Brain pericyte (primary cell): Measurements from ENCODE around the gene CDC20.
"Not testable (repeated sequence)": the region's sequence is repeated elsewhere in the genome, so short reads cannot be mapped to it uniquely, and the experiment has no call there.

Experiments
- DNase-seq: peaks from one replicate; pipeline ENCODE4 v3.0.0-alpha.2; 2012; ENCODE audit warnings: low read depth, low spot score

CDC20 gene

DNA sequence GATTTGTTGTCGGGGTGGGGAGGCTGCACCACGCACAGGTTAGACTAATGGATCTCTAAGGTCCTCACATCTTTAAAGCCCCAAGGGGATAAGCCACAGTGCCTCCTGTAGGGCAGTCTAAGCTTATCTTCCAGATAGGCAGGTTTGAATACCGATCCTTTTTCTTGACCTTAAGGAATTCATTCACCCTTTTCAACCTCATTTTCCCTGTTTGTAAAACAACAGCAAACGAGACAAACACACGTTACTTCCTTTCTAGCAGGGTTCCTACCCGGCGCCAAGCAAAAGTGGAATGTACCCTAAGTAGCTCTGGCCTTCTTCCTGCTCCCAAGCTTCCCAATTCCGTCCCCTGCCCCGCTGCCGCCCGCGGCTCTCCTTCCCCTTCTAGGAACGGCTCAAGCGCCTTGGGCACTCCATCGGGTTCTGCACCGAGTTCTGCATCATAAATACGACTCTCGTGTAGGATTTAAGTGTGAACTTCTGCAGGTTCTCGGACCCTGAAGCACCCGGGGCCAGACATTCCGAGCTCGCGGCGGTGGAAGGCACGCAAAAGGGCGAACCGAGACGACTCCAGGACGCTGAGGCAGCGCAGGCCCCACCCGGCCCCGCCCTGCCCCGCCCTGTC lies 548 bp upstream of the CDC20 start:
- no peak for DNase-seq

DNA sequence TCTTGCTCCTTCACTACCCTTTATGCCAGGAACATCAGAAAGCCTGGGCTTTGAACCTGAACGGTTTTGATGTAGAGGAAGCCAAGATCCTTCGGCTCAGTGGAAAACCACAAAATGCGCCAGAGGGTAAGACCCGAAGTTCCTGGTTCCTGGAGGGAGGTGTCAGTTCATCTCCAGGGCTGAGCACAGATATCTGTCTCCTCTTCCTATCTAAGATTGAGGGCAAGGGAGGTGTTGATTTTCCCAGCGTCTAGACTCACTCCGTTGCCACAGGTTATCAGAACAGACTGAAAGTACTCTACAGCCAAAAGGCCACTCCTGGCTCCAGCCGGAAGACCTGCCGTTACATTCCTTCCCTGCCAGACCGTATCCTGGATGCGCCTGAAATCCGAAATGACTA lies 915 bp downstream of the CDC20 start:
- DNase-seq = no peak

DNA sequence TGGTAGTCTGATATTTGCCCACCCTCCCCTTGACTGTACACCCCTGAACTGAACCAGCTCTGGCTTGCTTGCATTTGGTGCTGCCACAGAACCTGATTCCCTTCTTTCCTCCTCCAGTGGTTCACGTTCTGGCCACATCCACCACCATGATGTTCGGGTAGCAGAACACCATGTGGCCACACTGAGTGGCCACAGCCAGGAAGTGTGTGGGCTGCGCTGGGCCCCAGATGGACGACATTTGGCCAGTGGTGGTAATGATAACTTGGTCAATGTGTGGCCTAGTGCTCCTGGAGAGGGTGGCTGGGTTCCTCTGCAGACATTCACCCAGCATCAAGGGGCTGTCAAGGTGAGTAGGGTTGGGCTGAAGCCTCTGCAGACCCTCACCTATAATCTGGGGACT lies 1.8 kb downstream of the CDC20 start:
- DNase-seq = no peak

DNA sequence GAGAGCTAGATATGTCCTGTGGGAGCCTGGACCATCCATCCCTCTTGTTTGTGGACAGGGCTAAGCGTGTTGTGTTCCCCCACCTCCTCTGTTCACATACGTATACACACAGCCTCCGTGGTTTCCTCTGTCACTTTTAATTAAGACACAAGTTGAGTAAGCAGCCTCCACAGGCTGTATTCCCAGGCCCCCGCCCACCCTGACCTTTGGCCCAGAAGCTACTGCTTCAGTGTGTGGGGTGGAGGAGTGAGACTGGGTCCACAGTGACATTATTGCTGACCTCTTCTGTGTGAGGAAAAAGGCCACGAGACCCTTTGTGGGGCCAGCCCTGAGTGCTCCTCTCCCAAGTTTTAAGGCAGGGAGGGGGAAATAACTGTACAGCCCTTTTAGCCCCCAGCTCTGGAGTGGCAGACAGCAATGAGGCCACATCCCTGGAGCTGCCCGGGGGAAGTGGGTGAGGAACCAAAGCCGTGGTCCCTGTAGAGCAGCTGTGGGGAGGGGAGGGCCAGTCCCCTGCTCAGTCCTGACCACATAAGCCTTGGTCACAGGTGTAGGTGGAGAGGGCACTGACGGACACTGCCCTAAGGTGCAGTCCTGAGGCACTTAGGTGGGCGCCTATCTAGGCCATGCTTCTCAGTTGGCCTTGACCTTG lies 4.6 kb downstream of the CDC20 start:
- DNase-seq = no peak

DNA sequence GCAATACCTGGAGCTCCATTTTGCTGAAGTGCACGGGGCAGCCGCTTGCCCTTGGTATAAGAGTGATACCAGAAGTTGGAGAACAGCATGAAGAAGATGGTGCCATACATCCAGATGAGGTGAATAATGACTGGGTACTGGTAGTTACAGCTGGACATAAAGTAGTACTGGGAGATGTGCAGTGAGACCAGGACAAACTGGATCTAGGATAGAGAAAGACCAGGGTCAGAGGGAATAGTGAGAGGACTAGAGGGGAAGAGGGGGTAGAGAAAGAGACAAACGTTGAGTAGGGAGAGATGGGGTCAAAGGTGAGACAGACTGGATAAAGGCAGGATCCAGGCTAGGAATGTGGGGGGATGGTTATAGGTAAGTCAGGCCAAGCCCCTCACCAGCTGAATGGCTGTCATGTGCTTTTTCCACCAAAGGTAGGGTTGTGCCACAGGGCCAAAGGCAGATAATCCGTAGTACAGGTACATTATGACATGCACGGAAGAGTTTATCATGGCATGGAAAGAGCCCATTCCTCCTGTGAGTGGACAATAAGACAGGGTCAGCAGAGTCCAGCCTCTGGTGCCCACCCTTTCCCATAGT lies 5.2 kb downstream of the CDC20 start:
- no peak for DNase-seq

DNA sequence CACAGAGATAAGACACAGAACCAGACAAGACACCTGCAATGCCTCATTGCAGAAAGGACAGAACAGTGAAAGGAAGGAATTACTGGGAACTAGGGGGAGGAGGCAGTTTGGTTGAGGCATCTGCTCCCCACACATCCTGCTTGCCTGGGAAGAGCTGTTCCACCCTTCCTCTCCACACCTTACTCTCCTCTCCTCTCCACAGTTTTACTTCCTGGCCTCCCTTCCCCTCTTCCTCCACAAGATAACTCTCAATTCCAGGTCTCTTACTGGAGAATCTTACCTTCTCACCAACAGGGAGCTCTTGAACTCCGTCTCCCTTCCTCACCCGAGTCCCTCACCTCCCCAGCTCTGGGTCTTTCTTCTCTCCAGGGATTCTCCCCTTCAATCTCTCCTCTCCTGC lies 6.9 kb downstream of the CDC20 start:
- no peak for DNase-seq

DNA sequence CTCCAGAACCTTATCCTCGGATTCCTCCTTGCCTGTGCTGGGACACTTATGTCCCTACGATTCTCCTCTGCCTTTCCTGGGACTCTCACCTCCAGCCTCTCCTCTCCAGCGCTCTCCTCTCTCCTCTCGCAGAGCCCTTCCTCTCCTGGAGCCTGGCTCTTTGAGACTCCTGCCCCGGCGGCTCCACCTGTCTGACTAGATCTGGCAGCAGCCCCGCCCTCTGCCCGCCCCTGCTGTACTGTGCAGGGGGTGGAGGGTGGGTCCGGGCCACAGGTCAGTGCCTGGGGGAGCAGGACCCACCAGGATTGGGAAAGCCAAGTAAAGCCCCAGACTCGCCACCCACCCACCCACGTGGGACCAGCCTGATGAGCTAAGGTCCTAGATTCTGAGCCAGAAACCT lies 7.4 kb downstream of the CDC20 start:
- DNase-seq = no peak

DNA sequence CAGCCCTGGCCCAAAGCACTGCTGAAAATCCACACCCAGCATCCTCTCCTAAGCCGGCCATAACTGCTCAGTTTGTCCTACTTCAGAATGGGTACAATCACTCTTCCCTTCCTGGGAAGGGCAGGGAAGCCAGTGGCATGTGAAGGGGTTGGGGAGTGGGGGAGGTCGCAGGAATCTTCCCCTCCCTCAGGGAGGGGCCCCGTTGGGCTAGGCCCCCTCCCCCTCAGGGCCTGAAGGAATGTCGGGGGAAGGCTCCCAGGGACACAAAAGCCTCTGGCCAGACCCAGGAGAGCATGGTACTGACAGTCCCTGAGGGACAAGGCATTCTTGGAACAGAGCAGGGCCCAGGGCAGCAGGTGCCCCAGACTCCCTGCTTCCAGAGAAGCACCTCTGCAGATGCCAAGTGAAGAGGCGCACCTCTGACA lies 7.8 kb downstream of the CDC20 start:
- no peak for DNase-seq

DNA sequence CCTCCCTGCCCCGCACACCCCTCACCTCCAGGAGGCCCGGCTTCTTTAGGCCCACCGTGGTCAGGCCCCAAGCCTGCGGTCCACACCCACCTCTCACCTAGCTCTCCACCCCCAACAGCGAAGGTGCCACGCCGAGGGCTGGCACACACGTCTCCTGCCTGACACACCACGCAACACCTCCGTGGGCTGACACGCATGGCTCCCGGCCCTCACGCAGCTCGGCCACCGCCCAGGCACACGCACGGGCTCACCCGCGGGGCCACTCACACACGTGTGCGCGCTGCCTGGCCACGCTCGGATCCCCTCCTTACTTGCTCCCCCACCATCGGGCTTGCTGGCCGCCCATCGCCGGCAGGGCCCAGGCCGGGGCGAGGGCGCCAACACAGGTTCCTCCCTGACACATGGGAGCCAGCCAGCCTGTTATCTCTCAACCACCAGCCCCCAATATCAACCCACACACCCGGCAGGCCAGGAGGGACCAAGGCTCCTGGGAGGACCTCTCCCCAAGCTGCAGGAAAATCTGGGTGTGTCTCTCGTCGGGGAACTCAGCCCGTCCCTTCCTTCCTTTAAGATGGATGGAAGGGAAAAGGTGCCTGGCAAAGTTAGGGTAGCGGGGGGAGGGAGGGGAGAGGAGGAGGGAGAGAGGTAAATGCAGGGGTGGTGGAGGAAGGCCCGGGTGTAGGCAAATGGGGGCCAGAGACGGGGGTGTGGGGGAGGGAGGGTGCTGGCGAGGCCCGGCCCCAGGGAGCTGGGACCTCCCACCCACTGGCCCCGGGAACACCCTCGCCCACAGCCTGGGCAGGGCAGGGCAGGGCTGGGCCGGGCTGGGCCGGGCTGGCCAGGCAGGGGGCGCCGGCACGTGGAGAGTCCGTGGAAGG lies 8.5 kb downstream of the CDC20 start:
- no peak for DNase-seq

DNA sequence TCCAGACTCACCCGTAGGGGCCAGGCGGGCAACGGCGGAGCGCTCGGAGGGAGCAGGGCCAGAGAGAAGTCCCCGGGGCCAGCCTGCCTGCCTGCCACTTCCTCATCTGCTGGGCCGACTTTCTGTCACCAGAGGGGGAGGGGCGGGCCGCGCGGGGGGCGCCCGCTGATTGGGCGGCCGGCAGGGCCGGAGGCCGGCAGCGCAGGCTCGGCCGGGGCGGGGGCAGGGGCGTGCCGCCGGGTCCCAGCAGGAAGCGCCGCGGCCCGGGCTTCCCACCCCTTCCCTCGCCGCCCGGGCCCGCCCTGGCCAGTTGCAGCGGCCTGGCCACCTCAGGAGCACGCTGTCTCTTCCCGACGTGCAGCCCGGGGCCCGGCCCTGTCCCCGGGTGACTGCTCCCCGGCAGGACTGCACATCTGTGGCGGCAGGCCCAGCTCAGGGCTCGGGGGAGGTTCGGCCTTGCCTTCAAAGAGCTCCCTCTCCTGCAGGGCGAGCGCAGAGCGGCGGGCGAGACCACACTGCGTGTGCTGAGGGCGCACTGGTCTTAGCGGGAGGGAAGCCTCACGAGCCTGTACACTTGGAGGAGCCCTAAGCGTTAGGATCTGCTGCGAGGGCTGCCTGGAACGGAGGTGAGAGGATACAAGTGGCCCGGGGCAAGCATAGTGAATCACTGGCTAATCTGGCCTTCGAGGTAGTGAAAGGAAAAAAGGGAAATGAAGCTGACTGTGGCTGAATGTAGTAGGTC lies 9.3 kb downstream of the CDC20 start, which contains the start of gene ELOVL1:
ELOVL1 (minus strand) TSS at position 108 of the 742 bp plus-strand sequence. CDS start 2,402 bp downstream, outside the sequence.
- peak; percentile 59 for DNase-seq

DNA sequence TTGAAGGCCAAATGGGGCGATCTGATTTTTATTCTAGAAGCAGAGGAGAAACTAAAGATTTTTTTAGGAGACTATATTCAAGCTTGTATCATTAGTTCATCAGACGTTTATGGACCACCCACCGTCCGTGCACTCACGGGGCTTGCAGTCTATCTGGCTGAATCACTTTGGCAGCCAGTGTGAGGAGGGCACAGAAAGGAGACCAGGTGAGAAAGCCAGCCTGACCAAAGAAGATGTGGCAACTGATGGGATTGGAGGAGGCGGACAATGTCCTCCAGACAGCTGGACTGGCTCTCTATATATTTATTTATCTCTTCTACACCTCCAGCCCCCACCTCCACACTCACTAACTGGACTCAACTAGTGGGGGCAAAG lies 9.9 kb downstream of the CDC20 start:
- no peak for DNase-seq

DNA sequence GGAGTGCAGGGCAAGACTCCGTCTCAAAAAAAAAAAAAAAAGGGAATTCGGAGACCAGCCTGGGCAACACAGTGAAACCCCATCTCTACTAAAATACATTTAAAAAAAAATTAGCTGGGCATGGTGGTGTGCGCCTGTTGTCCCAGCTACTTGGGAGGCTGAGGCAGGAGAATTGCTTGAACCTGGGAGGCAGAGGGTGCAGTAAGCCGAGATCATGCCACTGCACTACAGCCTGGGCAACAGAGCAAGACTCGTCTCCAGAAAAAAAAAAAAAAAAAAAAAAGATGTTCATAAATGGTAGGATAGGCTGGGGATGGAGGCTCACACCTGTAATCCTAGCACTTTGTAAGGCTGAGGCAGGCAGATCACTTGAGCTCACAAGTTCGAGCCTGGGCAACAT lies 11.0 kb downstream of the CDC20 start:
- not testable (repeated sequence) for DNase-seq

DNA sequence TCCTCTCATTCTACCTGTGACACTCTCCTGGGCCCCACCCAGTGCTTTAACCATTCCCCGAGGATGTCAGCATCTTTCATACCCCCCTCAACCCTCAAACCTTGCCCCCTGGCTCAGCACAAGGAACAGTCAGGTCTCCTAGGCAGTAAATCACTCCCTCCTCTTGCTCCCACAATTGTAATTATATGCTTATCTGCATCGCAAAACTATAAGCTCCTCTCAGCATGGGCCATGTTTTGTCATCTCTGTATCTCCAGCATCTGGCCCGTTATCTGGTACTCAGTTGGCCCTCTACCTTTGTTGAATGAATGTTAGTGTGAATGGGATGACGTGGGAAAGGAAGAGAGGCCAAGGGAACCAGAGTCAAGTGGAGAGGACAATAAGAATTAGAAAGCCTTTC lies 11.8 kb downstream of the CDC20 start:
- DNase-seq = no peak

DNA sequence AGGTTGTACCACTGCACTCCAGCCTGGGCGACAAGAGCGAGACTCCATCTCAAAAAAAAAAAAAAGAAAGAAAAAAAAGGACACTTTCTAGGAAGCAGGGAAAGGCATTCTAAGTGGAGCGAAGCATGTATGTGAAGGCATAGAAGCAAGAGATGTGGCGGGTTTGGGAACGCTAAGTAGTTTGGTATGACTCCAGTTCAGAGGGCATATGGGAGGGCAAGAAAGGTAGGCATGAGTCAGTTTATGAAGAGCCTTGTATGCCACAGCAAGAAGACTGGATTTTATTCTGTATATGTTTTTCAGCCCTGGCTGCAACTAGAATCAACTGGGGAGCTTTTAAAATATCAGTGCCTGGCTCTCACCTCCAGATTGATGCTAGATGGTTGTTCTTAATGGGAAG lies 13.4 kb downstream of the CDC20 start:
- no peak for DNase-seq

DNA sequence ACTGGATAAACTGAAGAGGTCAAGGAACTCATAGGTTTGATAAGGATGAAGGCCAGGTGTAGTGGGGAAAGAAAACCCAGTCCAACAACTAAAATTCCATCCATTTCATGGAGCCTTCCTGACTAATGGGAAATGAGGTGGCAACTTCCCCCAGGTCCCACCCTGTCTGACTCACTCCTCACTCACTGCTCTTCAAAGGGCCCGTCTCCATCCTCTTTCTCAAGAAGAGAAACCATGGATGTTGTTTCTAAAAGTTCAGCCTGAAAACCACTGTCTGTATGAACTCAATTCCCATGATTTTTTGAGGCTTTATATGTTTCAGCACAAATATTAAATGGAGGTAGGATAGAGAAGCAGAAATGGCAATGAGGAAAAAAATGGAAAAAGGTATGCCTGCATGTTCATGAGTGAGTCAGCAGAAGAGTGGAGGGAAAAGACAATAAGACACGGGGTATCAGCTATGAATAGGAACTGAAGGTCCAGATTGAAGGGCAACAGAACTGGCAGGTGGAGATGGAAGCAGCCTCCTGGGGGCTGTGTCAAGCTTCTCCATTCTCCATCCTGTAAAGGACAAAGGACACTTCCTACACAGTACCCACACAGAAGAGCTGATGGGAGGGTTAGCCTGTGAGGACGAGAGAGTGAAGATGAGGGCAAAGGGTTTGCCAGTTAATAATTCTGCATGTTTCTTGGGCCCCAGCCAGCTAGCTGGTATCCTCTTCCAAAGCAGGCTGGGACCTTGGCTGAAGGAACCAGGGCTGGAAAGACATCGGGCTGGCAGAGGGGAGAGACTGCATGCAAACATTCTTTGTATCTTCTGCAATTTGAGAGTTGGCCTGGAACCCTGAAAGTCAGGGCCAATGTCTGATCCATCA lies 14.5 kb downstream of the CDC20 start:
- DNase-seq = no peak

DNA sequence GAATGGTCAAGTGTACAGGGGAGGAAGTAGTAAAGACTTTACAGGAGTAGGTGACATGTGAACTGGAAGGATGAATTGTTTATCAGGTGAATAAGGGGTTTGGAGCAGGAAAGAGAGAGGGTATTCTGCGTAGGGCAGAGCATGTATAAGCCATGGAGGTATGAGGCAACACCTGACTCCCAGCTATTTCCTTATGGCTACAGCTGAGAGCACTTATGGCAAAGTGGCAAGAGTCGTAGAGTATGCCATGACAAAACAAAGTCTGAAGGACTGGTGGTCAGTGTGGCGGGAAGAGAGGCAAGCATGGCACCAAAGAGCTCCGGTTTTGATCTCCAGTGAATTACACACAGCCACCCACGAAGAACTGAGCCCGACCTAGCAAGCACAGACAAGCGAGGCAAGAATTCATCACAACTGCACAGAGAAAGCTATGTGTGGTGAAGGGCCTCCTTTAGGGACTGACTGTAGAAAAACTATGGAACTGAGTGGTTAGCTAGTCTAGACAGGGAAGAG lies 18.0 kb downstream of the CDC20 start:
- no peak for DNase-seq

DNA sequence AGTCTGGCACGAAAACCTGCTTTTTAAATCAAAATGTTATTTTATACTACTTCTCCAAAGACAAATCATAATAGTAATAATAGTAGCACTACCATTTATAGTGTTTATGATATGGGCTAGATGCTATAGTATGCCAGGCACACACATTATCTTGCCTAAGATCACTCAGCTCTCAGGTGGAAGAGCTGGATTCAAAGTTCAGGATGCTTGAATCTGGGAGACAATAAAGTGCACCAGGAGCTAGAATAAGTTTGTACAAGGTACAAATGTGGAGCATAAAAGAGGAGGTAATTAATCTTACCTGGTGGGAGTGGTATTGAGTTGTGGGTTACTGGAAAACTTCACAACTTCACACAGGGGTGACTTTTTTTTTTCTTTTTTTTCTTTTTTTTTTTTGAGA lies 19.1 kb downstream of the CDC20 start:
- DNase-seq = no peak

DNA sequence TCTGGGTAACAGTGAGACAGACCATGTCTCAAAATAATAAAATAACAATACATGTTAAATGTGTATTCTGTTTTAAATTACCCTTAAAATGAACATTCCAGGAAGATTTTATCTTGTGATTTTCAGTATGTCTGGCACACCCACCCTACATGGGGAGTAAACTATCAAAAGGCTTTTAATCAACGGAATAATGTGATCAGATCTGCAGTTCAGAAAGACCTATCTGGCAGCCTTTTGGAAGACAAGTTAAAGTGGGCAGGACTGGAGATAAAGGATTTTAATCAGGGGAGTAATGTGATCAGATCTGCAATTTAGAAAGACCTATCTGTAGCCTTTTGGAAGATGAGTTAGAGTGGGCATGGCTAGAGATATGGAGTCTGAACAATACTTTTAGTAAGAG lies 20.7 kb downstream of the CDC20 start:
- DNase-seq = no peak

DNA sequence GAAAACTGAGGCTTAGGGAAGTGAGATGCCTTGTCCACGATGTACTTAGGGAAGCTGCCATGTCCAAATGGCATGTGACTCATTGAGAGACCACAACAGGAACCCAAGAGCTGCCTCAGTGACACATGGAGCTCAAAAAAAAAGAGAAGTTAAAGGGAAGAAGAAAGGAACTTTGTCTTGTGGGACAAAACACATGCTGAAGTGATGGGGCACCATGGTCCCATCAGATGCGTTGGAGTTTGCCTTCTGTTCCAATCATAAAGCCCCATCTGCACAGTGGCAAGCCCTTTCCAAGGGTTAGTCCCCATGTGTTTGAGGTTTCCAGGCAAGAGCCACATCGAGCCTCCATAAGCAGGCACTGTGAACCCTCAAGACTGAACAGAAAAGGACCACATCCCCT lies 22.8 kb downstream of the CDC20 start:
- no peak for DNase-seq

DNA sequence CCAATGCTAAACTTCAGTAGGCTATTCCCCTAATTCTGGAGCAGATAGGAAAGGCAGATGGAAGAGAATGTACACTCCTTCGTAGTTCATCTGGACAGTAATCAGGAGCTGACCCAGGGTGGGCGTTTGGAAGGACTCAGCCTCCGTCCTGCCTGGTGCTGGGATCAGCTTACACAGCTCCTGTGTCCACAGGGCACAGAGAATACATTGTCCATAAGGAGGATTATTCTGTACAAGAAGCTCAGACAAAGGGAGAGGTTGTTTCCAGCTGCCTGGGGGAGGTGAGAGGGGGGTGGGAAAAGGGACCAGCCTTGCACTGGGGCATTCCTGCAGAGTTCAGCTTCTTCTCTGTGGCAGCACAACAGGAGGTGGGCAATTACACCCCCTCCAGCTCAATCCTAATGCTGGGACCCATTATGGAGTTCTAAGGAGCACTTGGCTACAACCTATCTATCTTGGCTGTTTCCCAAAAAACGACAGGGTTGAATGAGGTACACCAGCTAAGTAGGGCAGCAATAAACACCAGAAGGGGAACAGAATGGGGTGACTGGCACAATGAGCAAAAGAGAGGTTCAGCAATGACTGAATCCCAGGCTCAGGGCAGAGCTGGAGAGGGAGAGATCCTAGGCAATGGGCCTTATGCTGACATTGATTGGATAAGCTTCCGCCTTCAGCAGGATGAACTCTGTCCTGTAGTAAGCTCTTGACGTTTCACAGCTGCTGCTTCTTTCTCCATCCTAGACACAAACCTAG lies 23.4 kb downstream of the CDC20 start:
- no peak for DNase-seq
